Stimulated activated CD8-positive, alpha-beta memory T cell treated with anti-CD3 and anti-CD28 coated beads, Interleukin-7, amount 100 ng/mL, for 1 hour (primary cell): ENCODE results near the gene FOXS1.
"Not testable (repeated sequence)": the region's sequence is repeated elsewhere in the genome, so short reads cannot be mapped to it uniquely, and the experiment has no call there.

Source experiments
- DNase-seq, 2 donors: peaks; one replicate each; pipeline ENCODE4 v3.0.0-alpha.2; 2020; ENCODE audit warnings: low read depth in 2 of 2

The FOXS1 gene

DNA sequence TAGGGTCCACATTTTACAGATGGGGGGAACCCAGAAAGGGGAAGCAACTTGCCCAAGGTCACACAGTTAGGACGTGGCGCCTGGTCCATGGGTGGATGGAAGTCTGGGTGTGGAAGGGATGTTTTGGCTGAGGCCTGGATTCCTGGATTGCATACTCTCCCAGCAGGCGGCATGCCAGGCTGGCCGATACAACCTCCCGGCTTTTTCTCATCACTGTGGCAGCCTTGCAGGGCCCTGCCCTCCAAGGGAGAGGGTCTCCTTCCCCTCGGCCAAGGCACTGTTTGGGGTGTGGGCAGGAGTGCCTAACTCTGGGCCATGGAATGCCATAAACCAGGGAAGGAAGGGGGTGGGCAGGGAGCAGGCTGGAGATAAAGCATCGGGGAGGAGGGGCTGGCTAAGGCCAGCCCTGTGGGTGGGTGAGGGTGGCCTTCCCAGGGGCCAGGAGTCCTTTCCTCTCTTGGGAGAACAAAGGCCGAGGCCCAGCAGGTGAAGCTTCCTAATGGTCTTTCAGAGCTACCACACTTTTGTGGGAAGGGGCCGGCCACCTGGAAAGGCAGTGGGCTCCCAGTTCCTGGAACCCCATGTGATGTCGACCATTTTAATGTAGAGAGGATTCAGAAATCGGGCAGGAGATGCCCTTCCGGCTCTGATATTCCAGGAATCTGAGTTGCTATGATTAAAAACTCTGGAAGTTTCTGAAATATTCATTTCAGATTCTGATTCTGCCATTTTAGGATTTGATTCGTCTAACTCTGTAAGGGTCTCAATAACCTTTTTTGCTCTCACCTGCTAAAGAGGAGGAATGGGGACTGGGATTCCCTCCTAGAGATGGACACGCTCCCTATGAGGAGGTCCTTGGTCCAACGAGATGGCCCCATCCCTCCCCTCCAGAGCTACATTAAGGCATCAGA lies 4.2 kb downstream of the FOXS1 start:
- no peak for DNase-seq

DNA sequence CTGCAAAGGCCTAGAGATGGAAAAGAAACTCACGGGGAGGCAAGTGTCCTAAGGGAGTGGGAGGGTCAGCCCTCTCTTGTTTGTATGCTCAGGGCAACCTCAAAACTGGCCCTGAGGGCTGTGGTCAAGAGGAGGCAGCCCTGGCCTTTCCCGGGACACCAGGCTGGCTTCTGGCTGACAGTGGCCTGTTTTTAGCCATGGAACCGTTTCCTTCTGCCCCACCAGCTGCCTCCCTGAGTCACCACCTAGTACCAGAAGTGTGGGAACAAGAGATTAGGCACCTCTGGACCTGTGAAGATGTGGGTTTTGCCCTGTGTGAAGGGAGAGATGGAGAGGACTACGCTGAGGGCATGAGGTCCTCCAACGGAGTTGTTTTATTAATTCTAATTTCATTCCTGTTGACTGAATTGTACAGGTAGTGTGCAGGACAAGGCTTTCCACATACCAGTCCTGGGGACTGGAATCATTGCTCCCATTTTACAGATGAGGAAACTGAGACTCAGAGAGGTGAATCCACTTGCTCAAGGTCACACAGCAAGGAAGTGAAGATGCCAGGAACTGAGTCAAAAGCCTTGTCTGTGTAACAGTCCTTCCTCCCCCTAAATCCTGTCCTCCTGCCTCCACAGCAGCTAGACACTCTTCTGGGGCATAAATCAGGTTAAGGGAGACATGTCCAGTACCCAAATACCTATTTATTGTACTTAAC lies 5.5 kb downstream of the FOXS1 start:
- no peak for DNase-seq

DNA sequence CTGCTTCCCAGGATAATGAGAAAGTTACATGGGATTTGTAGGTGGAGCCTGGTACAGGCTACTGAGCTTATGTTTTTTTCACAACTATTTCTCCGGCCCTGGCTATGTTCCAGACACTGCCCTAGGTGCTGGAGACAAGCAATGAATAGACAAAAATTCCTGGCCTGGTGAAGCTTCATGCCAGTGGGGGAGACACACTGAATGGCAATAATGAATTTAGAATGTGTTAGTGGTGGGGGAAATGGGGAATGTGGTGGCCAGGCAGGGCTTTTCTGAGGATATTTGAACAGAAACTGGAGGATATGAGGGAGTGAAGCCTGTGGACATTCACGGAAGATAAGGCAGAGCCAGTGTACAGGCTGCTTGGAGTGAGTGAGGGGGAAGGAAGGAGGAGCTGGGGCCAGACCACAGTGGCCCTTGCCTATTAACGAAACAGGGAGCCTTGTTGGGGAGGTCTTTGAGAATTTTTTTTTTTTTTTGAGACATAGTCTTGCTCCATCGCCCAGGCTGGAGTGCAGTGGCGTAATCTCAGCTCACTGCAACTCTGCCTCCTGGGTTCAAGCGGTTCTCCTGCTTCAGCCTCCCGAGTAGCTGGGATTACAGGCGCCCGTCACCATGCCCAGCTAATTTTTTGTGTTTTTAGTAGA lies 6.6 kb downstream of the FOXS1 start:
- DNase-seq = no peak

DNA sequence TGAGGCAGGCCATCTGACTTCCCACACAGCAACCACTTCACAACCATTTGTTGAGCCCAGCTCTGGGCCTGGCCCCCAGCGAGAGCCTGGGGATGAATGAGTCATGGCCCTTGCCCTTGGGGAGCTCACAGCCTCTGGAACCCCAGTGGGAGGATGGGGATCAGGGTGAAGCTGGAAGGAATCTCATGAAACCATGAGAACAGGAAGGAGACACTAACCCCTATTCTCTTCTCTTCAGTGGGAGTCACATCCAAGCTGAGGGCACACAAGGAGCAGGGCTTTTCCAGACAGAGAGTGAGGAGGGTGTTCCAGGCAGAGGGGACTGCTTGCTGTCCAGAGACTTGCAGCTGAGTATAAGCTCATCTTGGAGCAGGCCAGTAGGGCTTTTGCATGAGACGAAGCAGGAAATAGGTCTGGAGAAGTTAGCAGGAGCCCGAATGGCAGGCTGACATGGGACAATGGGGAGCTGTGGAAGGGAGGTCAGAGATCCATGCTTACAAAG lies 7.5 kb downstream of the FOXS1 start:
- DNase-seq = no peak

DNA sequence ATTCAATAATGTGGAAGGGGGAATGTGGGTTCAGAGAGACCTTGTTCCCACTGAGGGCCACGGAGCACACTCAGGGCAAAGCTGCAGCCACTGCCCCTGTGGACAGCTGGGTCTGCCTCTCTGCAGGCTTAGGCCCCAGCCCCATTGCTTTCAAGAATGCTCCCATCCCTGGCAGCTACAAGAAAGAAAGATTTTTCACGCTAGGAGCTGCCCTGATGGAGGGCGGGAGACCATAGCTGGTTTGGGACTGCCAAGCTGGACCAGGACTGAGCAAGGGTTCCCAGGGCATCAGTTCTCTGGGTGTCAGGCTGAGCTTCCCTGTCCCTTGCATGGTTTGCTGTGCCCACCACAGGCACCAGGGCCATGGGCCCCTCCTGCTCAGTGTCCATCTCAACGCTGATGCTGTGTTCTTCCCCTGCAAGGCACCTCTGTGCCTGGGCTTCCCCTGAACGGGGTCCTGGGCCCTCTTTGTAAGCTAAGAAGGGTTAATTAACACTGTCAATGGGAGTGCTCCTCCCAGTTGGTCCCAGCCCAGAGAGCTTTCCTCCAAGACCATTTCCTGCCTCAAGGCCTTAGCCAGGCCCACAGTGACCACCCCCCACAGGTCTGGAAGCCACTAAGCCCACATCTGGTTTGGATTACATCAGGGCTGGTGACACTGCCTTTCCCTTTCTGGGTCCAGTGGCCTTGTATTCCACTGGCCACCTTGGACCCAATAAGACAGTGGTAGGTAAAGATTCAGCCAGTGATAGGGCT lies 8.4 kb downstream of the FOXS1 start:
- no peak for DNase-seq

DNA sequence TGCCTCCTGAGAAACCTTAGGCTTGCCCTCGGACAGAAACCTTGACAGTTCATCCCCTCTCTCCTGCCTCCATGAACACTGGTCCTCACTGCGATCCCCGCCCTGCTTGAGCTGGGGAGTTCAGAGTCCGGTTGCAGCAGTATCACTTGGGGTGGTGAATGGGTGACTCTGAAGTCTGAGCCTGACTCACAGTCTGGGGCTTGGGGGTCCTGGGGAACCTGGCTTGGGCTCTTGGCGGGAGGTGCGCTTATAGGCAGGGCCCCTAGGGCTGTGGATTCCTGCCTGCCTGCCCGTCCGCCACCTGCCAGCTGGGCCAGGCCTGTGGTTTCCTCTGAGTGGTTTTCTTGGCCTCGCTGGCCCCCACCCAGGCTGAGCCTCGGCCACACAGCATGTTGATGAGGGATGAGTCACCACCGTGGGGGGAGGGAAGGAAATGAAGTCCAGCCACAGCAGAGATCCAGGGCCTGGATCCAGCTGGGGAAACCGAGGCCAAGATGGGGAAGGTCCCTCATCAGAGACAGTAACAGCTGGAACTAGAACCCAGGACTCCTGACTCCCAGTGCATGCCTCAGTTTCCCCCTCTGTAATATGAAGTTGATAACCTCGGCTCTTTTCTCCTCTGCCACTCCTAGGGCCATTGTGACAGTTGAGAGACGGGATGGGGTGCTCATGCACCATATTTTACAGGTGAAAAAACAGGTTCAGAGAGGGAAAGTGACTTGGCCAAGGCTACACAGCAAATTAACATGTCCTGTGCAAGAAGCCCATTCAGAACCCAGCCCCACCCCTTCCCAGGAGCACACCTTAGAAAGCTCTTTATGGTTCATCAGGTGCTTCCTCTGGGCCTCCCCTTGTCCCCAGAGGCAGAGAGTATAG lies 9.2 kb downstream of the FOXS1 start:
- DNase-seq = peak in 1 of 2 donors; percentile 4

DNA sequence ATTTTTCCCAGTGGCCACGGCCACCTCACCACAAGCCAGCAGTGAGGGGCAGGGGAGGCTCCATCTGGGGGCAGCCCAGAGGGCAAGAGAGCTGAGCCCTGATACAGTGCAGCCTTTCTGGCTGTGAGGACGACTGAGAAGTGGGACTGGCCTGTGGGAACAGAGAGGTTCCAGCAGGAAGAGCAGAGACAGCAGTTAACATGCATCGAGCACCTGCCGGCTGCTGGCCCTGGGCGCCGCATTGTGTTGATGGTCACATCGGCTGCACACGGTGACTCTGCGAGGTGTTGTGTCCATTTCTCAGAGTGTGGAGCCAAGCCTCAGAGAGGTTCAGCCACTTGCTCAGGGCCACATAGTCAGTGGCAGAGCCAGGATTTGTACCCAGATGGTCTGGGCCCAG lies 9.8 kb downstream of the FOXS1 start:
- no peak for DNase-seq

DNA sequence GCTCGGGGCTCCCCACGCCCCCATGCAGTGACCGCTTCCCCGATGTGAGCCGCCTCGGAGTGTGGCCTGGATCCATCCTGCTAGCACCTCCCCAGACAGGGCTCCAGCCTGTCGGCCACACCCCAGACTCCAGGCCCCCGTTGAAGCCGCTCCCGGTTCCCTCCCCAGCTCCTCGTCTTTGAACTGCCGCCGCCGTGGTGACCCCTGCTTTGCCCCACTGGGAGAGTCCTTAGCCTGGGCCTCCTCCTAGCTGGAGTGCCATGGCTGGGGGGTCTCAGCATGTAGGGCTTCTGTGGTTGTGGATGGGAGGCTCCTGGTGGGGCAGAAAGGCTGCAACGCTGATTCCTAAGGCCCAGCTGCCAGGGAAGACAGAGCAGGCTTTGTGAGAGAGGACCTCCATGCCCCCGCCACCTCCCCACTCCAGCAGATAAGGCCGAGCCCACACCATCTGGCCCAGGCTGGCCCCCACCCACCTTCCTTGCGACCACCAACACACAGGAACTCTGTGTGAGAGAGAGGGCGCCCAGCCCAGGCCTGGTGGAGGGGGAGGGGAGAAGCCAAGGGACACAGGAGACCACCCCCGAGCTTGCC lies 11.4 kb downstream of the FOXS1 start:
- no peak for DNase-seq

DNA sequence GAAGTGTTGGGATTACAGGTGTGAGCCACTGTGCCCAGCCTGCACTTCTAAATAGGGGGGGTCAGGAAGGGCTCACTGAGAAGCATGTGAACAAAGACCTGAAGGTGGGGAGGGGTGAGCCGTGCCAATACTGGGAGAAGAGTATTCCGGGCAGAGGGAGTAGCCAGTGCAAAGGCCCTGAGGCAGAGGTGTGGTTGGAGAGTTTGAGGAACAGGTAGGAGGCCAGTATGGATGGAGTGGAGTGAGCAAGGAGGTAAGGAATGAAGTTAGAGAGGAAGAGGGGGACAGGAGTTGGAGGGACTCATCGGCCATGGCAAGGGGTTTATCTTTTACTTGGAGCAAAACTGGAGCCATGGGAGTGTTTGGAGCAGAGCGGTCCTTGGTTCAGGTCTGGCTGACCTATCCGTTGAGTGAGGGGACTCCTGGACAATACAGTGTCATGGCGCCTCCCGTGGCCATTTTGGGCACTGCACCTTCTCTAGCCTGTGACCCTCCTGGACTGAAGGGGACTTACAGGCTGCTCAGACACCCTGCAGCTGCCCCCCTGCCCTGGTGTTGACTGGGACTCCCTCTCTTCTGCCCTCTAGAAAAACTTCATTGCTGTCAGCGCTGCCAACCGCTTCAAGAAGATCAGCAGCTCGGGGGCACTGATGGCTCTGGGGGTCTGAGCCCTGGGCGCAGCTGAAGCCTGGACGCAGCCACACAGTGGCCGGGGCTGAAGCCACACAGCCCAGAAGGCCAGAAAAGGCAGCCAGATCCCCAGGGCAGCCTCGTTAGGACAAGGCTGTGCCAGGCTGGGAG lies 12.1 kb downstream of the FOXS1 start:
- peak; percentile 27 to 45 for DNase-seq

DNA sequence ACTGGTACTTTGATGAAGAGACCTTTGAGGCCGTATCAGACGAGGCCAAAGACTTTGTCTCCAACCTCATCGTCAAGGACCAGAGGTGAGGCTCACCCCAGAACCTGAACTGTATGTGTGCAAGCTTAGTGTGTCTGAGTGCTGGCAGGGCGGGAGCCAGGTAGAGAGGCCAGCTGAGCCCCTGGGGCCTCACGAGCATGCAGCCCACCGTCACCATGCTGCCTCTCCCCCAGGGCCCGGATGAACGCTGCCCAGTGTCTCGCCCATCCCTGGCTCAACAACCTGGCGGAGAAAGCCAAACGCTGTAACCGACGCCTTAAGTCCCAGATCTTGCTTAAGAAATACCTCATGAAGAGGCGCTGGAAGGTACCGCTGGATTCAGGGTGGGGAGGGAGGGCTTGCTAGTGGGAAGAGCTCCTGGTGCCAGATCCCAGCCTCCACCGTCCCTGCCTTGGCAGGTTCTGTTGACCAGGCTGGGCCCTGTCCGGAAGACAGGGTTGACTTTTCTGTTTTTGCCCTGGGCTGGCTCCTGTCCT lies 13.6 kb downstream of the FOXS1 start:
- no peak for DNase-seq

DNA sequence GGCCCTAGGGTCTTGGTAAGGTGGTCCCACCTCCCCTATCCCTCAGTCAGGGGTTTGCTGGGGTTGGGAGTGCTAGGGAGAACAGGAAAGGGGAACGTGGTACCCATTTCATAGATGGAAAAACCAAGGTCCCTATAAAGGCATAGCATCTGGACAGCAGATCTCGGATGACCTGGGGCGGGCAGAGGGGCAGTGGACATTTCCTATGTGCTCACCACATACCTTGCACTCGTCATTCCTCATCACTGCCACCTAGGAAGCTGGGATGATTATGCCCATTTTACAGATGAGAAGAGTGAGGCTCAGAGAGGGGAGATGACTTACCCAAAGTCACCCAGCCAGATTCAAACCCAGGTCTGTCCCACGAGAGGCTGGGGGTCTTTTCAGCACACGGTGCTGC lies 14.2 kb downstream of the FOXS1 start:
- no peak for DNase-seq

DNA sequence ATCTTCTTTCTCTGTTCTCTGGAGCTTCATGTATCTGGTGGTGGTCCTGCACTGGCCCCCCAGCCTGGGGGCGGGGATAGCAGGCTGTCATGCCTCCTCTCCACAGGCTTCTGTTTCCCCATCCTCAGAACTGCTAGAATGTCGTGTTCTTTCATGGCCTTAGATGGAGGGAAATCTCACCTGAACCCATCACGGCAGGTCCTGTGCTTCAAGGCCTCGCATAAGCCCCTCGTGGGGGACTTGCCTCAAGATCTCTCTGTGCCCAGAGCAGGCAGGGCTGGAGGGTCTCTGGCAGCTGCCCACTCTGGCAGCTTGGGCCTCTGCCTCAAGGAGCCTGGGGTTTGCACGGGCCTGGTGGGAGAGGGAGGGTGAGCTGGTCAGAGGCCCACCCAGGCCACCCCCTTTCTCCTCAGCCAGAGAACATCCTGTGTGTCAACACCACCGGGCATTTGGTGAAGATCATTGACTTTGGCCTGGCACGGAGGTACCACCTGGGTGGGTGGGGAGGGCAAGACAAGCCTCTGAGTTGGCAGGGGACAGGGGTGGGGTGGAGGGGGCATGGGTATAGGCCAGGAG lies 14.9 kb downstream of the FOXS1 start:
- DNase-seq = no peak

DNA sequence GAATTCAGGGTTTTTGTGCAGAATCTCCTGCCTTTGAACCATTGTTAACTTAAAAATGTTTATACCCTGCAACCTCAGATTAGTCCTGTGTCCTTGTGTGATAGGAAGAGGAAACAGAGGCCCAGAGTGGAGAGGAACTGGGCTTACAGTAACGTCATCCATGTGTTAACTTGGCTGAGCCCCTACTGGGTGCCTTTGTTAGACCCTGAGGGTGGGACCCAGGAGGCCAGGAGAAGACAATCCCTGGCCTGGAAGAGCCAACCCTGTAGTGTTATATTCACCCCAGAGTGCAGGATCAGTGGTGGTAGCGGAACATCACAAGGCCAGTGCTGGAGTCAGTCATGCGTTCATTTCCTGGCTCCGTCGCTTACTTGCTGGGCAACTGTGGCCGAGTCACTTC lies 15.7 kb downstream of the FOXS1 start:
- DNase-seq = no peak

DNA sequence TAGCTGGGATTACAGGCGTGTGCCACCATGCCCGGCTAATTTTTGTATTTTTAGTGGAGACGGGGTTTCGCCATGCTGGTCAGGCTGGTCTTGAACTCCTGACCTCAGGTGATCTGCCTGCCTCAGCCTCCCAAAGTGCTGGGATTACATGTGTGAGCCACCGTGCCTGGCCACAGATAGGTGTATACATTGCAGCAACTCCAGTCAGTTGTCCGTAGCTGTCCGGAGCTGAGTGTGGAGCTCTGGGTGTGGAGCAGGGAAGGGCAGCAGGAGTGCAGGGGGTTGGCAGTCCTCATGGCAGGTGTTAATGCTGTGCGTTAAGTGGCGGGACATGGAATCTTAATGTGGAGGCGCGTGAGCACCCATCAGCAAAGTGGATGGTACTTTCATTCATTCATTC lies 17.4 kb downstream of the FOXS1 start:
- not testable (repeated sequence) for DNase-seq

DNA sequence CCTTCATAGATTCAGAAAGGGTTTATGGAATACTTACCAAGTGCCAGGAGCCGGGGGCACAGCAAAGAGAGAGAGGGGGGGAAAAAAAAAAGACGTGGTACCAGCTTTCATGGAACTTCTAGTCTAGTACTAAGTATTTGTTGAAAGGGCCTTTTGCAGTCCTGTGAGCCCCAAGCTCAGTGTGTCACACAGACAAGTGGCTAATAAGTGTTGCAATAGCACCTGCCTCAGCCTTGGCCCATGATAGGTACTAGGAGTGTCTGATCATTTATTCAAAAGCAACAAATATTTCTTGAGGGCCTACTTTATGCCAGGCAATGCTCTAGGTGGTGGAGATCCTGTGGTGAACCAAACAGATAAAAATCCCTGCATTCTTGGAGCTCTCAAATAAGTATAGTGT lies 18.3 kb downstream of the FOXS1 start:
- no peak for DNase-seq

DNA sequence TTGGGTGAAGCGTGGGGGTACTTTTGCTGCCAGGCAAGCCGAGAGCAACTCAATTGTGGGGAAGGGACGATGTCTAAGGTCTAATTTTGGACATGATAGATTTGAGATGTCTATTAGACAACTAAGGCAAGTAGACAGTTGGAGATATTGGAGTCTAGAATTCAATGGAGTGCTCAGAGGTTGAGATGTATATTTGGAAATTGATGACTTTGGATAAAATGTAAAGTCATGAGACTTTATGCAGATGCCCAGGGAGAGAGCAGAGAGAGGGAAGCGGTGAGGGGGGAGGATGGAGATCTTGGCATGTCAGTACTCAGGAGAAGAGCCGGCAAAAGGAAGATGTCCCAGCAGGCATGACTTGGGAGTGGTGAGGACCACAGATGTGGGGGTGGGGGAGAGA lies 19.3 kb downstream of the FOXS1 start:
- no peak for DNase-seq

DNA sequence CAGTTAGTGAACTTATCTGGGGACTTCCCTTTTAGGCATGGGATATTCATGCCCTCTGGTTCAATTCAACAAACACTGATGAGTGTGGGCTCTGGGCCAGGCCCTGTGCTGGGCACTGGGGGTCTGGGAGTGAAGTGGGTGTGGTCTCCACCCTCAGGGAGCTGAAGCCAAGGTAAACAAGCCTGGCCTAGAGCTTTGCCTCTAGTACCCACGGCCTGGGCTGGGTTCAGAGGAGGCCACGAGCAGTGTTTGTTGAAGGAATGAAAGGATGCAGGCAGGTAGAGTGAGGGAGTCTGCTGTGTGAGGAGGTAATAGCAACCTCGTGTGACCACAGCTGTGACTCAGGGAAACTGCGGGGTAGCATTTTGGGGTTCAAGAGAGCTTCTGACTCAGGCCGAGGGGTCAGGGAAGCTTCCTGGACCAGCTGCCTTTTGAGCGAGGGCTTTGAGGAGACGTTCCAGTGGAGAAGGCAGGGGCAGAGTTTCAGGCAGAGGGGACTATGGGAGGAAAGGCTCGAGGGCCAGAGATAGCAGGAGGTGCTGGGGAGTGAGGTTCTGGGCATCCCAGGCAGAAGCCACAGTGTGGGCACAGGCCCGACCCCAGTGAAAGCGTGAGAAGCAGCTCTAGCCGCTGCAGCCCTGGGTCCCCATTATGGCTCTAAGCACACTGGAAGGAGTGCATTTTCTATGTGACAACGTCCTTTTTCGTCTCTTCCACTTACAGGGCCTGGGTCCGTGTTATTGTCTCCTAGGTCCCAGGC lies 20.7 kb downstream of the FOXS1 start:
- no peak for DNase-seq

DNA sequence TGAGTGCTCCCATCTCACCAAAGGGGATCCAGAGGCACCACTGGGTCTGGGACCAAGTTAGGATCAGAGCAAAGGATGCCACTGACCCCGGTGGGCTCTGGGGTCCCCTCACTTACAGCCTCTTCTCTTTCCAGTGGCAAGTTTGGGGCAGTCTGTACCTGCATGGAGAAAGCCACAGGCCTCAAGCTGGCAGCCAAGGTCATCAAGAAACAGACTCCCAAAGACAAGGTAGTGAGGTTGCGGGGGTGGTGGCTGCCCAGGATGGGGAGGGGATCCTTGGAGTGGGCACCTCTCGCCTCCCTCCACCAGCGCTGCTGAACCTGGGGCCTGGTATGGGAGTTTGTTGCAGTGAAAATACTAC lies 21.3 kb downstream of the FOXS1 start:
- no peak for DNase-seq
